ENCODE results near the gene FRAT2.

The FRAT2 gene

GRCh38 chr10:97336942-97337831 is 2.7 kb upstream of the FRAT2 start:
- Mint-ChIP-seq H3K4me3 (no peak overlapping the region), H3K4me1 (ENCODE audit: low read depth) (peaks cover 21% of the 10 kb centered on the region), H3K27me3 (no peaks in the 10 kb centered on the region), H3K27ac (peak overlapping the region; percentile 16), H3K9me3 (ENCODE audit: low read depth) (no peaks in the 10 kb centered on the region), H3K36me3 (no peaks in the 10 kb centered on the region)

- Mint-ChIP-seq H3K4me1 (ENCODE audit: low read depth) (peaks cover 27% of the 10 kb centered on the region), H3K27ac (peak overlapping the region; percentile 16)
These were observed 1.9 kb upstream of the FRAT2 start for GRCh38 chr10:97336446-97336845.

GRCh38 chr10:97336006-97336405 is 1.5 kb upstream of the FRAT2 start:
- H3K27ac Mint-ChIP-seq = peak overlapping the region; percentile 81
- H3K9me3 Mint-ChIP-seq (ENCODE audit: low read depth) = no peaks in the 10 kb centered on the region
- no peaks in the 10 kb centered on the region for H3K27me3 Mint-ChIP-seq
- no peaks in the 10 kb centered on the region for H3K36me3 Mint-ChIP-seq
- H3K4me3 Mint-ChIP-seq = peak overlapping the region; percentile 77
- peaks cover 31% of the 10 kb centered on the region for H3K4me1 Mint-ChIP-seq (ENCODE audit: low read depth)

More at GRCh38 chr10:97336446-97336845, 1.9 kb upstream of the FRAT2 start:
- no peaks in the 10 kb centered on the region for H3K27me3 Mint-ChIP-seq
- H3K4me3 Mint-ChIP-seq = peak overlapping the region; percentile 77
- H3K36me3 Mint-ChIP-seq = no peaks in the 10 kb centered on the region
- no peaks in the 10 kb centered on the region for H3K9me3 Mint-ChIP-seq (ENCODE audit: low read depth)

GRCh38 chr10:97335188-97335619 is 675 bp upstream of the FRAT2 start:
- H3K27me3 Mint-ChIP-seq = no peaks in the 10 kb centered on the region
- H3K4me1 Mint-ChIP-seq (ENCODE audit: low read depth) = peaks cover 36% of the 10 kb centered on the region
- H3K9me3 Mint-ChIP-seq (ENCODE audit: low read depth) = no peaks in the 10 kb centered on the region
- peak overlapping the region; percentile 34 for H3K27ac Mint-ChIP-seq
- peak overlapping the region; percentile 65 for H3K4me3 Mint-ChIP-seq
- H3K36me3 Mint-ChIP-seq = no peaks in the 10 kb centered on the region

- peaks cover 47% of the 10 kb centered on the region for H3K4me1 Mint-ChIP-seq (ENCODE audit: low read depth)
- peaks cover under 1% of the 10 kb centered on the region for H3K36me3 Mint-ChIP-seq
- H3K27me3 Mint-ChIP-seq = no peaks in the 10 kb centered on the region
- no peaks in the 10 kb centered on the region for H3K9me3 Mint-ChIP-seq (ENCODE audit: low read depth)
- peak overlapping the region; percentile 90 for H3K4me3 Mint-ChIP-seq
- H3K27ac Mint-ChIP-seq = peak overlapping the region; percentile 89
These were observed 744 bp downstream of the FRAT2 start for GRCh38 chr10:97333601-97334369.

- Mint-ChIP-seq H3K9me3 (ENCODE audit: low read depth) (no peaks in the 10 kb centered on the region), H3K4me3 (peak overlapping the region; percentile 90), H3K27ac (peak overlapping the region; percentile 89), H3K36me3 (peaks cover 2% of the 10 kb centered on the region), H3K4me1 (ENCODE audit: low read depth) (peaks cover 52% of the 10 kb centered on the region), H3K27me3 (no peaks in the 10 kb centered on the region)
These were observed 1.3 kb downstream of the FRAT2 start for GRCh38 chr10:97333351-97333600.

- Mint-ChIP-seq H3K4me3 (peak overlapping the region; percentile 90), H3K4me1 (ENCODE audit: low read depth) (peaks cover 56% of the 10 kb centered on the region), H3K9me3 (ENCODE audit: low read depth) (no peaks in the 10 kb centered on the region), H3K36me3 (peaks cover 2% of the 10 kb centered on the region), H3K27ac (peak overlapping the region; percentile 89), H3K27me3 (no peaks in the 10 kb centered on the region)
These were observed 1.8 kb downstream of the FRAT2 start for GRCh38 chr10:97332591-97333350.

GRCh38 chr10:97331153-97331703 is 3.3 kb downstream of the FRAT2 start:
- H3K36me3 Mint-ChIP-seq = peaks cover 2% of the 10 kb centered on the region

GRCh38 chr10:97329766-97330165 is 4.8 kb downstream of the FRAT2 start:
- peak overlapping the region; percentile 31 for H3K27ac Mint-ChIP-seq
- H3K36me3 Mint-ChIP-seq = peaks cover 2% of the 10 kb centered on the region
- peaks cover 55% of the 10 kb centered on the region for H3K4me1 Mint-ChIP-seq (ENCODE audit: low read depth)
- H3K4me3 Mint-ChIP-seq = peak overlapping the region; percentile 25
- no peaks in the 10 kb centered on the region for H3K27me3 Mint-ChIP-seq
- no peaks in the 10 kb centered on the region for H3K9me3 Mint-ChIP-seq (ENCODE audit: low read depth)

More at GRCh38 chr10:97331153-97331703, 3.3 kb downstream of the FRAT2 start:
- peak overlapping the region; percentile 64 for H3K27ac Mint-ChIP-seq
- H3K27me3 Mint-ChIP-seq = no peaks in the 10 kb centered on the region
- H3K4me1 Mint-ChIP-seq (ENCODE audit: low read depth) = peaks cover 59% of the 10 kb centered on the region
- H3K9me3 Mint-ChIP-seq (ENCODE audit: low read depth) = no peaks in the 10 kb centered on the region
- H3K4me3 Mint-ChIP-seq = peak overlapping the region; percentile 90

- no peak overlapping the region for H3K4me3 Mint-ChIP-seq
- no peaks in the 10 kb centered on the region for H3K9me3 Mint-ChIP-seq (ENCODE audit: low read depth)
- H3K27me3 Mint-ChIP-seq = no peaks in the 10 kb centered on the region
- peak overlapping the region; percentile 78 for H3K27ac Mint-ChIP-seq
- peaks cover 55% of the 10 kb centered on the region for H3K4me1 Mint-ChIP-seq (ENCODE audit: low read depth)
- peaks cover 2% of the 10 kb centered on the region for H3K36me3 Mint-ChIP-seq
These were observed 5.7 kb downstream of the FRAT2 start for GRCh38 chr10:97328646-97329453.

- peak overlapping the region; percentile 77 for H3K27ac Mint-ChIP-seq
- no peak overlapping the region for H3K4me3 Mint-ChIP-seq
- peaks cover 2% of the 10 kb centered on the region for H3K36me3 Mint-ChIP-seq
- H3K9me3 Mint-ChIP-seq (ENCODE audit: low read depth) = no peaks in the 10 kb centered on the region
- peaks cover 45% of the 10 kb centered on the region for H3K4me1 Mint-ChIP-seq (ENCODE audit: low read depth)
- no peaks in the 10 kb centered on the region for H3K27me3 Mint-ChIP-seq
These were observed 6.9 kb downstream of the FRAT2 start for GRCh38 chr10:97327348-97328294.

- peaks cover 2% of the 10 kb centered on the region for H3K36me3 Mint-ChIP-seq
- no peaks in the 10 kb centered on the region for H3K9me3 Mint-ChIP-seq (ENCODE audit: low read depth)
- no peak overlapping the region for H3K4me3 Mint-ChIP-seq
- H3K4me1 Mint-ChIP-seq (ENCODE audit: low read depth) = peaks cover 40% of the 10 kb centered on the region
- no peak overlapping the region for H3K27ac Mint-ChIP-seq
- no peaks in the 10 kb centered on the region for H3K27me3 Mint-ChIP-seq
These were observed 8.8 kb downstream of the FRAT2 start for GRCh38 chr10:97325754-97326153.

- Mint-ChIP-seq H3K27ac (no peak overlapping the region), H3K4me1 (ENCODE audit: low read depth) (peaks cover 35% of the 10 kb centered on the region), H3K27me3 (no peaks in the 10 kb centered on the region), H3K36me3 (no peaks in the 10 kb centered on the region), H3K4me3 (no peak overlapping the region), H3K9me3 (ENCODE audit: low read depth) (no peaks in the 10 kb centered on the region)
These were observed 11.0 kb downstream of the FRAT2 start for GRCh38 chr10:97323501-97323900.
